Breast epithelium (tissue), 3 donors: ENCODE results near the gene LCE6A.

ENCODE experiments used
- CTCF ChIP-seq, 3 donors: fragments of 450-650 bp; IDR thresholded peaks; one replicate each; pipeline ENCODE4 v1.5.1; 2016 to 2017; ENCODE audit warnings: antibody characterized with exemption in 3 of 3, mild to moderate bottlenecking in 3 of 3, moderate library complexity in 3 of 3
- POLR2A ChIP-seq: fragments of 450-650 bp; IDR thresholded peaks from one replicate; pipeline ENCODE4 v1.6.1; 2016; ENCODE audit warnings: antibody characterized with exemption, mild to moderate bottlenecking, moderate library complexity
- POLR2AphosphoS5 ChIP-seq, 3 donors: sonication (generic); formaldehyde crosslinking; IDR thresholded peaks; one replicate each; pipeline ENCODE4 v1.6.1; 2017; ENCODE audit warnings: antibody characterized with exemption in 3 of 3

- TF ChIP-seq CTCF (IDR thresholded peaks at IDR 0.05) (no peak), POLR2AphosphoS5 (IDR thresholded peaks at IDR 0.05) (no peak), POLR2A (no peak)
Measured at GRCh38 chr1:152842556-152842955, at the start of gene LCE6A.
